ENCODE measurements around the gene TPRA1.

The TPRA1 gene

GRCh38 chr3:127615631-127616305 lies 25.2 kb upstream of the TPRA1 start:
- TF ChIP-seq, protein P1, sequence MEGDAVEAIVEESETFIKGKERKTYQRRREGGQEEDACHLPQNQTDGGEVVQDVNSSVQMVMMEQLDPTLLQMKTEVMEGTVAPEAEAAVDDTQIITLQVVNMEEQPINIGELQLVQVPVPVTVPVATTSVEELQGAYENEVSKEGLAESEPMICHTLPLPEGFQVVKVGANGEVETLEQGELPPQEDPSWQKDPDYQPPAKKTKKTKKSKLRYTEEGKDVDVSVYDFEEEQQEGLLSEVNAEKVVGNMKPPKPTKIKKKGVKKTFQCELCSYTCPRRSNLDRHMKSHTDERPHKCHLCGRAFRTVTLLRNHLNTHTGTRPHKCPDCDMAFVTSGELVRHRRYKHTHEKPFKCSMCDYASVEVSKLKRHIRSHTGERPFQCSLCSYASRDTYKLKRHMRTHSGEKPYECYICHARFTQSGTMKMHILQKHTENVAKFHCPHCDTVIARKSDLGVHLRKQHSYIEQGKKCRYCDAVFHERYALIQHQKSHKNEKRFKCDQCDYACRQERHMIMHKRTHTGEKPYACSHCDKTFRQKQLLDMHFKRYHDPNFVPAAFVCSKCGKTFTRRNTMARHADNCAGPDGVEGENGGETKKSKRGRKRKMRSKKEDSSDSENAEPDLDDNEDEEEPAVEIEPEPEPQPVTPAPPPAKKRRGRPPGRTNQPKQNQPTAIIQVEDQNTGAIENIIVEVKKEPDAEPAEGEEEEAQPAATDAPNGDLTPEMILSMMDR (IDR thresholded peaks at IDR 0.05; ENCODE audit: control insufficient read depth, extremely low read depth, insufficient read depth) = no peak
- no peak for DNase-seq (ENCODE audit: low read depth)
- H3K4me3 ChIP-seq (ENCODE audit: low read depth, low read length) = no peak overlapping the region

DNA sequence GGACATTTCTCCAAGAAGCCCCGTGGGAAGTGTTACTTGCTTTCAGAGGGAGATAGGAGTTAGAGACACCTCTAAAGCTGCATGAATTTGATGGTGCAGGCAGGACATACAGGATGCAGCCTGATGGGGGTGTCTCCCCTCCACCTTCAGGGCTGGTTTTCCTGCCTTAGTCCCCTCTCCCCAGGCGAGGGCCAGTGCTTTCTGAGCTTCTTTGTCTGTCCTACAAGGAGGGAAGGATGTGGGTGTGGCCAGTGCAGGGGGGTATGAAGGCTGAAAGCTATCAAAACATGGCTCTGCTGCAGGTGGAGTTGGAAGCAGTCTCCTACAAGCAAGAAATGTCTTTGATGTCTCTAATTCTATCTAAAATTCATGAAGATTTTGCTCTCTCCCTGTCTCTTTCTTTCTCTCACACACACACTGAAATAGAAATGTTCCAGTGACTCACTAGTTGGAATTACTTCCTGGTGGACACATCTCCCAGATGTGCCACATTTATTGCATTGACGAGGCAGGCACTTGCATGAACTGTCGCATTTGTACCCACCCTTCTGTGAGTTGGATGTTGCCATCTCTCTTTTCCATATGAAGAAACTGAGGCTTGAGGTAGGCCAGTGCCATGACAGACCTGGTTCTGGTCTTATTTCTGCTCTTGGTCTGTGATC lies 24.5 kb upstream of the TPRA1 start:
- TF ChIP-seq, protein P1 (IDR thresholded peaks at IDR 0.05; ENCODE audit: control insufficient read depth, extremely low read depth, insufficient read depth) = no peak

GRCh38 chr3:127613406-127613805 lies 22.9 kb upstream of the TPRA1 start:
- H3K4me3 ChIP-seq (ENCODE audit: low read depth, low read length) = no peak overlapping the region
- TF ChIP-seq, protein P1 (IDR thresholded peaks at IDR 0.05; ENCODE audit: control insufficient read depth, extremely low read depth, insufficient read depth) = no peak
- peak; percentile 71 for DNase-seq (ENCODE audit: low read depth)

More for the DNA sequence above, 24.5 kb upstream of the TPRA1 start:
- no peak for DNase-seq (ENCODE audit: low read depth)
- H3K4me3 ChIP-seq (ENCODE audit: low read depth, low read length) = no peak overlapping the region

DNA sequence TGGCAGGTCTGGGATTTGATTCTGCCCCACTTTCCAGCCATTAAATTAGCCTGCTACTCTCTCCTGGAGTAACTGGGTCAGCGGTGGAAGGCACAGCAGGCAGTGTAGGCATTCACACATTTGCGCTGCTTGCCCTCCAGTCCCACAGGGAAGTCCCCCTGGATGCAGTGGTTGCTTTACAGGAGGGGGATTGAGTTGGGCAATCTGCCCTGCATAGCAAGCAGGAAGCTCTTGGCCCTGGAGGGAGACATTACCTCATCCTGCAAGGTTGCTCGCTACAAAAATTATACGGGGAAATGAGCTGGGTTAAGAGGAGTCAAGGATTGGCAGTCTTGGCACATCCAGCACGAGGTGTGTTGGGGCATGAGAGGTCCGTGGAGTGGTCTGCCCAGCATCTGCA lies 22.4 kb upstream of the TPRA1 start:
- TF ChIP-seq, protein P1 (IDR thresholded peaks at IDR 0.05; ENCODE audit: control insufficient read depth, extremely low read depth, insufficient read depth) = no peak
- no peak for DNase-seq (ENCODE audit: low read depth)
- H3K4me3 ChIP-seq (ENCODE audit: low read depth, low read length) = no peak overlapping the region

- no peak overlapping the region for H3K4me3 ChIP-seq (ENCODE audit: low read depth, low read length)
- DNase-seq (ENCODE audit: low read depth) = no peak
- TF ChIP-seq, protein P1 (IDR thresholded peaks at IDR 0.05; ENCODE audit: control insufficient read depth, extremely low read depth, insufficient read depth) = no peak
These were observed 20.7 kb upstream of the TPRA1 start for GRCh38 chr3:127611251-127611650.

DNA sequence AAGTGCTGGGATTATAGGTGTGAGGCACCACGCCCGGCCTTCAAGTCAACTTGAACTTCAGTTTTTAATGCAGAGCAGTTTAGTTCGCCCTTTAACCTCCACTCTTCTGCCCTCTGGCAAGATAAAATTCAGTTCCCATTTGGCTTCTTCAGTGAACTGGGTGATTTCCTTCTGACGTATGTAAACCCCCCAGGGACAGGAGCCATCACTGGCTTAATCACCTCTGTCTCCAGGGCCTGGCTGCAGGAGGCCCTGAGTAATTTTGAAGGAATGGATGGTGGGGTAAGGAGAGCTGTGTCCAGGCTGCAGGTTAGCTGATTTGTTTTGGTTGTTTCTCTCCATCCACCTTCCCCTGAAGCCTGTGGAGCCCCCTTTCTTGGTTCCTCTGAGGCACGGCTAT lies 19.6 kb upstream of the TPRA1 start:
- H3K4me3 ChIP-seq (ENCODE audit: low read depth, low read length) = no peak overlapping the region
- DNase-seq (ENCODE audit: low read depth) = no peak

More for the DNA sequence above, 19.6 kb upstream of the TPRA1 start:
- TF ChIP-seq, protein P1 (IDR thresholded peaks at IDR 0.05; ENCODE audit: control insufficient read depth, extremely low read depth, insufficient read depth) = no peak
